Dendritic cell treated with granulocyte-macrophage colony-stimulating factor and Interleukin-4, amounts not matched to agents 40 ng/mL and 50 ng/mL, for 4 days (primary cell): ENCODE data around the gene TTC4.

Experiments
- H3K27ac Mint-ChIP-seq: one replicate; pipeline ENCODE4 v1.8.0; 2022; ENCODE audit warnings: mild to moderate bottlenecking, mixed read lengths
- H3K27me3 Mint-ChIP-seq: one replicate; pipeline ENCODE4 v1.8.0; 2022; ENCODE audit warnings: mild to moderate bottlenecking, mixed read lengths
- H3K36me3 Mint-ChIP-seq: one replicate; pipeline ENCODE4 v1.8.0; 2022; ENCODE audit warnings: low read depth, mixed read lengths
- H3K4me1 Mint-ChIP-seq: one replicate; pipeline ENCODE4 v1.8.0; 2022; ENCODE audit warnings: low read depth, mixed read lengths
- H3K4me3 Mint-ChIP-seq: one replicate; pipeline ENCODE4 v1.8.0; 2022; ENCODE audit warnings: mild to moderate bottlenecking, moderate library complexity, mixed read lengths
- H3K9me3 Mint-ChIP-seq: one replicate; pipeline ENCODE4 v1.8.0; 2022; ENCODE audit warnings: mixed read lengths
- intact Hi-C: fragments of 100-400 bp; cut with micrococcal nuclease; formaldehyde crosslinking; loops from one replicate; pipeline ENCODE4 v1.15.0; 2022

Gene TTC4

GRCh38 chr1:54715493-54716298, at the start of gene TTC4:
TSS of gene TTC4 (plus strand) at chr1:54715861. CDS start at chr1:54715909, 48 bp downstream.
- intact Hi-C loops: loop anchor here (1.0 to 5.0 kb wide), 2 partner anchors 49 to 663 kb away; partner anchors contain the start of genes PARS2, TCEANC2 and TMEM59
- H3K4me1 Mint-ChIP-seq: peaks cover 27% of the 10 kb centered on the region
- peaks cover 31% of the 10 kb centered on the region for H3K36me3 Mint-ChIP-seq
- peak within 1 kb of the TSS; percentile 85 for H3K27ac Mint-ChIP-seq
- no peaks in the 10 kb centered on the region for H3K9me3 Mint-ChIP-seq
- peak within 1 kb of the TSS; percentile 89 for H3K4me3 Mint-ChIP-seq
- peaks cover 2% of the 10 kb centered on the region for H3K27me3 Mint-ChIP-seq

GRCh38 chr1:54666333-54666732, 49.3 kb upstream of the TTC4 start:
- no peaks in the 10 kb centered on the region for H3K4me1 Mint-ChIP-seq
- intact Hi-C loops: no loop called here
- no peaks in the 10 kb centered on the region for H3K36me3 Mint-ChIP-seq
- no peak overlapping the region for H3K27ac Mint-ChIP-seq
- no peaks in the 10 kb centered on the region for H3K27me3 Mint-ChIP-seq
- H3K4me3 Mint-ChIP-seq: no peak overlapping the region
- no peaks in the 10 kb centered on the region for H3K9me3 Mint-ChIP-seq

- intact Hi-C loops: no loop called here
- Mint-ChIP-seq H3K27me3 (no peaks in the 10 kb centered on the region), H3K4me3 (no peak overlapping the region), H3K4me1 (no peaks in the 10 kb centered on the region), H3K36me3 (no peaks in the 10 kb centered on the region), H3K27ac (no peak overlapping the region), H3K9me3 (no peaks in the 10 kb centered on the region)
These were observed 47.9 kb upstream of the TTC4 start for GRCh38 chr1:54667797-54668196.

- Mint-ChIP-seq H3K36me3 (no peaks in the 10 kb centered on the region), H3K4me1 (no peaks in the 10 kb centered on the region), H3K4me3 (no peak overlapping the region), H3K9me3 (no peaks in the 10 kb centered on the region), H3K27me3 (no peaks in the 10 kb centered on the region), H3K27ac (no peak overlapping the region)
- intact Hi-C loops: no loop called here
These were observed 47.1 kb upstream of the TTC4 start for GRCh38 chr1:54668567-54668966.

- Mint-ChIP-seq H3K36me3 (no peaks in the 10 kb centered on the region), H3K27me3 (no peaks in the 10 kb centered on the region), H3K9me3 (no peaks in the 10 kb centered on the region), H3K27ac (no peak overlapping the region), H3K4me1 (no peaks in the 10 kb centered on the region), H3K4me3 (no peak overlapping the region)
- intact Hi-C loops: loop anchor here (1.0 to 5.0 kb wide), 2 partner anchors 120 to 138 kb away; no protein-coding TSS in a partner anchor
These were observed 43.6 kb upstream of the TTC4 start for GRCh38 chr1:54671985-54672608.

- Mint-ChIP-seq H3K9me3 (no peaks in the 10 kb centered on the region), H3K36me3 (no peaks in the 10 kb centered on the region), H3K4me3 (no peak overlapping the region), H3K4me1 (peaks cover 5% of the 10 kb centered on the region), H3K27me3 (no peaks in the 10 kb centered on the region), H3K27ac (no peak overlapping the region)
- intact Hi-C loops: no loop called here
These were observed 36.7 kb upstream of the TTC4 start for GRCh38 chr1:54678776-54679643.

- Mint-ChIP-seq H3K9me3 (no peaks in the 10 kb centered on the region), H3K4me1 (peaks cover 5% of the 10 kb centered on the region), H3K4me3 (no peak overlapping the region), H3K36me3 (no peaks in the 10 kb centered on the region), H3K27ac (no peak overlapping the region), H3K27me3 (no peaks in the 10 kb centered on the region)
- intact Hi-C loops: no loop called here
These were observed 36.0 kb upstream of the TTC4 start for GRCh38 chr1:54679706-54680105.

GRCh38 chr1:54680387-54680786, 35.3 kb upstream of the TTC4 start:
- H3K36me3 Mint-ChIP-seq: no peaks in the 10 kb centered on the region
- peaks cover 5% of the 10 kb centered on the region for H3K4me1 Mint-ChIP-seq
- no peaks in the 10 kb centered on the region for H3K27me3 Mint-ChIP-seq
- H3K27ac Mint-ChIP-seq: no peak overlapping the region
- intact Hi-C loops: no loop called here
- H3K4me3 Mint-ChIP-seq: no peak overlapping the region
- no peaks in the 10 kb centered on the region for H3K9me3 Mint-ChIP-seq

GRCh38 chr1:54681358-54681757, 34.3 kb upstream of the TTC4 start:
- intact Hi-C loops: no loop called here
- no peaks in the 10 kb centered on the region for H3K9me3 Mint-ChIP-seq

GRCh38 chr1:54683453-54683852, 32.2 kb upstream of the TTC4 start:
- intact Hi-C loops: no loop called here

More at GRCh38 chr1:54681358-54681757, 34.3 kb upstream of the TTC4 start:
- no peak overlapping the region for H3K27ac Mint-ChIP-seq
- H3K4me3 Mint-ChIP-seq: no peak overlapping the region
- H3K4me1 Mint-ChIP-seq: peaks cover 5% of the 10 kb centered on the region
- no peaks in the 10 kb centered on the region for H3K27me3 Mint-ChIP-seq
- no peaks in the 10 kb centered on the region for H3K36me3 Mint-ChIP-seq

GRCh38 chr1:54685335-54685905, 30.2 kb upstream of the TTC4 start:
- no peak overlapping the region for H3K4me3 Mint-ChIP-seq
- no peaks in the 10 kb centered on the region for H3K9me3 Mint-ChIP-seq
- no peak overlapping the region for H3K27ac Mint-ChIP-seq
- H3K4me1 Mint-ChIP-seq: no peaks in the 10 kb centered on the region
- no peaks in the 10 kb centered on the region for H3K27me3 Mint-ChIP-seq
- intact Hi-C loops: no loop called here
- no peaks in the 10 kb centered on the region for H3K36me3 Mint-ChIP-seq

More at GRCh38 chr1:54683453-54683852, 32.2 kb upstream of the TTC4 start:
- Mint-ChIP-seq H3K4me1 (peaks cover 5% of the 10 kb centered on the region), H3K9me3 (no peaks in the 10 kb centered on the region), H3K36me3 (no peaks in the 10 kb centered on the region), H3K27ac (no peak overlapping the region), H3K4me3 (no peak overlapping the region), H3K27me3 (no peaks in the 10 kb centered on the region)

GRCh38 chr1:54686155-54686554, 29.5 kb upstream of the TTC4 start:
- no peaks in the 10 kb centered on the region for H3K4me1 Mint-ChIP-seq
- H3K27me3 Mint-ChIP-seq: no peaks in the 10 kb centered on the region
- H3K36me3 Mint-ChIP-seq: no peaks in the 10 kb centered on the region
- H3K9me3 Mint-ChIP-seq: no peaks in the 10 kb centered on the region
- intact Hi-C loops: no loop called here
- H3K27ac Mint-ChIP-seq: no peak overlapping the region
- no peak overlapping the region for H3K4me3 Mint-ChIP-seq

- H3K4me3 Mint-ChIP-seq: no peak overlapping the region
- H3K27me3 Mint-ChIP-seq: no peaks in the 10 kb centered on the region
- intact Hi-C loops: no loop called here
- H3K27ac Mint-ChIP-seq: no peak overlapping the region
- H3K9me3 Mint-ChIP-seq: no peaks in the 10 kb centered on the region
- no peaks in the 10 kb centered on the region for H3K36me3 Mint-ChIP-seq
- no peaks in the 10 kb centered on the region for H3K4me1 Mint-ChIP-seq
These were observed 20.9 kb upstream of the TTC4 start for GRCh38 chr1:54694771-54695170.
